GM21423 (cell line): ENCODE results near the gene ZNF534.
"Not testable (repeated sequence)": the region's sequence is repeated elsewhere in the genome, so short reads cannot be mapped to it uniquely, and the experiment has no call there.

ENCODE experiments used
- ATAC-seq: cut with Tn5 transposase; IDR thresholded peaks from one replicate; pipeline ENCODE4 v1.9.1; 2021; ENCODE audit warnings: mild to moderate bottlenecking, moderate library complexity; ENCODE audit not compliant: unreplicated experiment

ZNF534 gene

GRCh38 chr19:52428937-52429336 is at the start of gene ZNF534:
Gene ZNF534, plus strand, starts transcription at chr19:52429148. Its CDS starts 2,327 bp downstream, at chr19:52431475.
- ATAC-seq: no peak

- ATAC-seq: no peak
These were observed 37.8 kb upstream of the ZNF534 start for GRCh38 chr19:52391135-52391534.

- ATAC-seq: peak; percentile 88
These were observed 31.5 kb upstream of the ZNF534 start, which contains the start of gene ZNF528 for GRCh38 chr19:52397310-52398080. Gene ZNF528, plus strand, starts transcription at chr19:52397849. Its CDS starts 4,165 bp downstream, at chr19:52402014.

- ATAC-seq: peak; percentile 25
These were observed 30.9 kb upstream of the ZNF534 start for GRCh38 chr19:52398081-52398441.

- ATAC-seq: no peak
These were observed 18.7 kb upstream of the ZNF534 start for GRCh38 chr19:52410276-52410675.

GRCh38 chr19:52415711-52416110 is 13.2 kb upstream of the ZNF534 start:
- no peak for ATAC-seq

GRCh38 chr19:52442179-52442578 is 13.2 kb downstream of the ZNF534 start:
- ATAC-seq: no peak

GRCh38 chr19:52444506-52444905 is 15.6 kb downstream of the ZNF534 start:
- no peak for ATAC-seq

GRCh38 chr19:52451241-52451640 is 22.3 kb downstream of the ZNF534 start:
- ATAC-seq: no peak

GRCh38 chr19:52453324-52454094 is 24.6 kb downstream of the ZNF534 start, which contains the start of gene ZNF578:
Gene ZNF578, plus strand, starts transcription at chr19:52453553. Its CDS starts 48,293 bp downstream, at chr19:52501846.
- ATAC-seq: no peak

GRCh38 chr19:52464798-52465470 is 36.0 kb downstream of the ZNF534 start:
- no peak for ATAC-seq

GRCh38 chr19:52473655-52474350 is 44.9 kb downstream of the ZNF534 start:
- no peak for ATAC-seq

- no peak for ATAC-seq
These were observed 45.6 kb downstream of the ZNF534 start for GRCh38 chr19:52474351-52475127.

GRCh38 chr19:52484111-52484743 is 55.3 kb downstream of the ZNF534 start:
- ATAC-seq: not testable (repeated sequence)

- not testable (repeated sequence) for ATAC-seq
These were observed 56.1 kb downstream of the ZNF534 start for GRCh38 chr19:52485064-52485463.

GRCh38 chr19:52485561-52486240 is 56.8 kb downstream of the ZNF534 start:
- ATAC-seq: not testable (repeated sequence)

- no peak for ATAC-seq
These were observed 63.4 kb downstream of the ZNF534 start for GRCh38 chr19:52492201-52492993.

- no peak for ATAC-seq
These were observed 64.1 kb downstream of the ZNF534 start for GRCh38 chr19:52492994-52493470.
